ENCODE data around the gene RNASE8. TPM values are rescaled to one million over a fixed set of nuclear protein-coding genes. Genes with fewer than 3 reads are reported as not detected.

RNASE8 gene
- total RNA-seq, 1 donor from 2014 or later: not detected

GRCh38 chr14:21099596-21099985 is 42.0 kb downstream of the RNASE8 start:
- intact Hi-C loops (cut with micrococcal nuclease): no loop called here
- Mint-ChIP-seq H3K27me3 (peaks cover 19% of the 10 kb centered on the region), H3K36me3 (ENCODE audit: low read depth) (no peaks in the 10 kb centered on the region), H3K4me1 (peaks cover 29% of the 10 kb centered on the region), H3K4me3 (peak overlapping the region; percentile 84), H3K9me3 (no peaks in the 10 kb centered on the region), H3K27ac (no peak overlapping the region)
- DNase-seq: no peak

DNA sequence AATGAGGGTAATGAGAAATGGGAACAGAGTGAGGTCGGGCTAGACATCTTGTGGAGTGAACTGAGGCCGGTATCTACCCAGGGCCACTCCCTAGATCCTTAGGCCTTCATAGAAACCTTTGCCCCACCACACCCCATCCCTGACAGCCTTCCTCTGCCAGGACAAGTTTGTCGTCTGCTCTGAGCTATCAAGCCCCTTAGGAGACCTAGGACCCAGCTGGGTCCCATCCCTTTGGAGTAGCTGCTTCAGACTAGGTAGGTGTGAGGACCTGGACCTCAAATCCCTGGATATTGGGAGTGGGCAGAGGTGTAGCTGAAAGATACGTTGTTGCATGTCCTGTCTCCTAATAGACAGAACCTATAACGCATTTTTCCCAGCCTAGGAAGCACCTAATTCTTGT is 43.3 kb downstream of the RNASE8 start, which contains the start of gene TMEM253:
TSS of gene TMEM253 (plus strand) at position 136 of the 400 bp plus-strand sequence. CDS start 278 bp downstream, outside the sequence.
- DNase-seq: no peak
- Mint-ChIP-seq H3K9me3 (no peaks in the 10 kb centered on the region), H3K4me1 (peaks cover 33% of the 10 kb centered on the region), H3K27me3 (peaks cover 17% of the 10 kb centered on the region), H3K36me3 (ENCODE audit: low read depth) (no peaks in the 10 kb centered on the region), H3K4me3 (peak within 1 kb of the TSS; percentile 93), H3K27ac (peak within 1 kb of the TSS; percentile 82)
- intact Hi-C loops (cut with micrococcal nuclease): loop anchor here (5.0 to 10.0 kb wide), 5 partner anchors 354 to 759 kb away; partner anchors contain the start of genes CHD8, PARP2 and RNASE4

DNA sequence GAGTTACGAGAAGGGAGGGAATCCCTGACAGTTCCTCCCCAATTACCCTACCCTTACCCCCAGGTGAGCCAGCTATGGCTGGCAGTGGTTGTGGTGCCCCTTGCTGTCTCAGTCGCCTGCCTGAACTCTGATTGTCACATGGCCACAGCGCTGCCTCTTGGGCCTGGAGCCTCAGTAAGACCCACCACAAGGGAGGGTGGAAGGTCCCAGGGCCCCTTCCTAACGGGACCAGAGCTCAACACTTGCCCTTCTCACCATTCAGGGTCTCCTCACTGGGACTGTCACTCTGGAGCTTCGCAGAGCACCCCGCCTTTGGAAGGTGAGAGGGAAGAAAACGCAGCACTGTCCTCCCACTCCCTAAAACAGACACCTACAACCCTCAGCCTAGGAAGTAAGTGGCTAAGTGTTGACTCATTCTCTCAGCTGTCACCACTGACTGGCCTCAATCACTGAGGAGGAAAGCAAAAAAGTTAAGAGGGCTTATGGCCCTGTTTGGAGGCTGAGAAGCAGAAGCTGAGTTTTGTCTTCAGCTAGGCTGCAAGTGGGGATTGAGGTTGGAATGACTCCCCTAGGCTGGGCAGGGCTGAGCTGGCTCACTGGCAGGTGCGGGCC is 44.3 kb downstream of the RNASE8 start:
- Mint-ChIP-seq H3K36me3 (ENCODE audit: low read depth) (no peaks in the 10 kb centered on the region), H3K27ac (peak overlapping the region; percentile 82), H3K4me1 (peaks cover 37% of the 10 kb centered on the region), H3K4me3 (peak overlapping the region; percentile 93), H3K27me3 (peaks cover 15% of the 10 kb centered on the region), H3K9me3 (no peaks in the 10 kb centered on the region)
- DNase-seq: peak; percentile 63
- intact Hi-C loops (cut with micrococcal nuclease): loop anchor here (2.0 to 10.0 kb wide), 6 partner anchors 167 to 760 kb away; partner anchors contain the start of genes CHD8, HNRNPC, PARP2 and RNASE4

DNA sequence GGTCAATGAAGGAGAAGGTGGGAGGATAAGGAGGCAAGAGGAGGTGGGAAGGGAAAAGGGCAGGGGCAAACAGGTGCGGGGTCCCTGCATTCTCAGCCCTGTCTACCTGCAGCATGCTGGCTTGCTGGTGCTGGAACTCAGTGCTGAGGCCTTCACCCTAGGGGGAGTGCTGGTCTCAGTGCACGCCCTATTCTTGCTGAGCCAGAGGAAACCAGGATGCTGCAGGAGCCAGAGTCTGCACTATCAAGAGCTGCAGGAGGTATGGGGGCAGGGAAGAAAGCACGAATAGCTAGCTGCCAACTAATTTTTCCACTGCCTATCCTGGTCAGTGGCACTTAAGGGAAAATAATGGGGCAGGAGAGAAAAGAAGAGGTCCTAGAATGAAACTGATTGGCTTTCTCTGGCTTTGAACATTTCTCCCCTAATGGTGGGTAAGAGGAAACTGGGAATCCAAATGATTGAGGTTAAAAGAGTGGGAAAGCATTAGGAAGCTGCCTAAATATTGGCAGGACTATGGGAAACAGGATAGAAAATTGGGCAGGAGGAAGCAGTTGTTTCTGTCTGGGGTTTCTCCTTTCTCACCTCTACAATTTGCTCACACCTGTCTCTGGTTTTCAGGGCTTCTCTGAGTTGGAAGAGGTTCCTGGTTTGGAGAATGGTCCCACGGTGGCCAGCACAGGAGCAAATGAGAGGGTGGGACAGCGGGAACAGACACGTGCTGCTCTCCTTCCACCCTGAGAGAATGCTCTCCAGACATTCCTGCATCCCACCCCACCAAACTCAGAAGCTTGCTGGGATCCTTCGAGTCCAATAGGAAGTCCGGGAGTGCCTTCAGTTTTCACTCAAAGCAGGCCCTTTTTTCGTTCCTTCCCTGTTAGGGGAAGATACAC is 45.1 kb downstream of the RNASE8 start:
- H3K36me3 Mint-ChIP-seq (ENCODE audit: low read depth): no peaks in the 10 kb centered on the region
- no peaks in the 10 kb centered on the region for H3K9me3 Mint-ChIP-seq
- H3K27ac Mint-ChIP-seq: peak overlapping the region; percentile 94
- H3K27me3 Mint-ChIP-seq: peaks cover 11% of the 10 kb centered on the region
- no peak for DNase-seq
- intact Hi-C loops (cut with micrococcal nuclease): loop anchor here (1.0 to 10.0 kb wide), 7 partner anchors 112 to 760 kb away; partner anchors contain the start of genes CHD8, HNRNPC, PARP2 and RNASE4
- H3K4me3 Mint-ChIP-seq: peak overlapping the region; percentile 93
- peaks cover 36% of the 10 kb centered on the region for H3K4me1 Mint-ChIP-seq

GRCh38 chr14:21103411-21103709 is 45.7 kb downstream of the RNASE8 start:
- intact Hi-C loops (cut with micrococcal nuclease): loop anchor here (1.0 to 10.0 kb wide), 7 partner anchors 113 to 761 kb away; partner anchors contain the start of genes CHD8, HNRNPC, PARP2 and RNASE4
- H3K4me1 Mint-ChIP-seq: peaks cover 36% of the 10 kb centered on the region
- H3K9me3 Mint-ChIP-seq: no peaks in the 10 kb centered on the region
- H3K27ac Mint-ChIP-seq: peak overlapping the region; percentile 94
- peaks cover 11% of the 10 kb centered on the region for H3K27me3 Mint-ChIP-seq
- H3K36me3 Mint-ChIP-seq (ENCODE audit: low read depth): no peaks in the 10 kb centered on the region
- peak overlapping the region; percentile 93 for H3K4me3 Mint-ChIP-seq
- no peak for DNase-seq

DNA sequence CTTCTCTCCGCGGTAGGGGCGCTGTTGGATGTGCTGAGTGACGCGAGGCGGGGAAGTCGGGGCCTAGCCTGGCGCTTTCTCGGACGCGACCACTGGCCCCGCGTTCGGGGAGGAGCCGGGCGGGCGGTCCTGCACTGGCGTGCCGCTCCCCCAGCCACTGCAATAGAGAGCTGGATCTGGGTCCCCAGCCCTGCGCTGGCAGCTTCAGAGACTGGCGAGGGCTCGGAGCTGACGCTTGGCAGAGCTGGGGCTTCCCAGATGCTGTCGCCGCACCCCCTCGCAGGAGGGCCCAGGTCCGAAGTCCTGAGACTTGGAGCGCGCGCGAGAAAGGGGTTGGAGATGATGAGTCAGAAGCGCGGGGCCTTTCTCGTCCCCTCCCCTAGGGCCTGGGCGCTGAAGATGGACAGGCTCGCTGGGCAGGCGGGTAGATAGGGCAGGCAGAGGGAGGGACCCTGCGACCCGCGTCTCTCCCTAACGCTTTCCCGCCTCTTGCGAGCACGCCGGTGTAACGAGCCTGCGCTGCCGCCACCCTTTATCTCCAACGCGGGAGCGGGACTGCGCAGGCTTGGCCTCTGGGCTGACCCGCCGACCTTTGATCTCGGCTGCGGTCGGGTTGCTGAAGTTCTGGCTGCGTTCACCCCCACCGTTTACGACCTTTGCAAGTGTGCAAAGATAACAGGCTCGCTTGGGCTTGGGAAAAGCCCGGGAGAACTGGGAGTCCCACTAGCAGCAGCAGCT is 46.3 kb downstream of the RNASE8 start:
- peak overlapping the region; percentile 94 for H3K27ac Mint-ChIP-seq
- H3K27me3 Mint-ChIP-seq: peaks cover 9% of the 10 kb centered on the region
- intact Hi-C loops (cut with micrococcal nuclease): loop anchor here (1.0 to 10.0 kb wide), 10 partner anchors 12 to 762 kb away; partner anchors contain the start of genes CHD8, HNRNPC, PARP2 and RNASE4
- no peaks in the 10 kb centered on the region for H3K36me3 Mint-ChIP-seq (ENCODE audit: low read depth)
- peak; percentile 98 for DNase-seq
- peak overlapping the region; percentile 93 for H3K4me3 Mint-ChIP-seq
- H3K9me3 Mint-ChIP-seq: no peaks in the 10 kb centered on the region
- peaks cover 35% of the 10 kb centered on the region for H3K4me1 Mint-ChIP-seq

- intact Hi-C loops (cut with micrococcal nuclease): loop anchor here (1.0 to 10.0 kb wide), 8 partner anchors 12 to 762 kb away; partner anchors contain the start of genes CHD8, PARP2 and RNASE4
These were observed 46.9 kb downstream of the RNASE8 start for GRCh38 chr14:21104448-21105060.

GRCh38 chr14:21105095-21105494 is 47.5 kb downstream of the RNASE8 start:
- no peaks in the 10 kb centered on the region for H3K9me3 Mint-ChIP-seq
- peak; percentile 62 for DNase-seq
- H3K27me3 Mint-ChIP-seq: no peaks in the 10 kb centered on the region
- no peak overlapping the region for H3K27ac Mint-ChIP-seq
- intact Hi-C loops (cut with micrococcal nuclease): loop anchor here (10.0 kb wide), 2 partner anchors 350 to 450 kb away; partner anchors contain the start of gene CHD8
- peaks cover 30% of the 10 kb centered on the region for H3K4me1 Mint-ChIP-seq
- no peaks in the 10 kb centered on the region for H3K36me3 Mint-ChIP-seq (ENCODE audit: low read depth)
- H3K4me3 Mint-ChIP-seq: peak overlapping the region; percentile 93

More at GRCh38 chr14:21104448-21105060, 46.9 kb downstream of the RNASE8 start:
- DNase-seq: peak; percentile 90
- Mint-ChIP-seq H3K4me3 (peak overlapping the region; percentile 93), H3K4me1 (peaks cover 30% of the 10 kb centered on the region), H3K9me3 (no peaks in the 10 kb centered on the region), H3K27me3 (peaks cover 3% of the 10 kb centered on the region), H3K36me3 (ENCODE audit: low read depth) (no peaks in the 10 kb centered on the region), H3K27ac (peak overlapping the region; percentile 94)

DNA sequence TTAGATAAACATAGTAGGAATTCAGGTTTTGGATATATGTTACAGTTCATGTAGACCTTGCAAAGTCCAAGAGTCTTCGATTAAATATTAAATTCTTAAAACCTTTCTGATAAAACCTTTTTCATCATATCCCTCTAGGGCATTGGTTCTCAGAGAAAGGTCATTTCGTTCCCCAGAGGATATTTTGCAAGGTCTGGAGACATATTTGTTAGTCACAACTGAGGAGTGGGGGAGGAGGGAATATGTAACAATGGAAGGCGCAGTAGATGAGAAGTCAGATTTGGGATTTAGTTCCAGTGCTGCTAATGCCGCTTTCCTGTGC is 48.5 kb downstream of the RNASE8 start:
- peaks cover 30% of the 10 kb centered on the region for H3K4me1 Mint-ChIP-seq
- no peaks in the 10 kb centered on the region for H3K9me3 Mint-ChIP-seq
- intact Hi-C loops (cut with micrococcal nuclease): loop anchor here (10.0 kb wide), 2 partner anchors 349 to 449 kb away; partner anchors contain the start of gene CHD8
- H3K27me3 Mint-ChIP-seq: no peaks in the 10 kb centered on the region
- H3K4me3 Mint-ChIP-seq: no peak overlapping the region
- H3K27ac Mint-ChIP-seq: no peak overlapping the region
- no peak for DNase-seq
- H3K36me3 Mint-ChIP-seq (ENCODE audit: low read depth): no peaks in the 10 kb centered on the region

DNA sequence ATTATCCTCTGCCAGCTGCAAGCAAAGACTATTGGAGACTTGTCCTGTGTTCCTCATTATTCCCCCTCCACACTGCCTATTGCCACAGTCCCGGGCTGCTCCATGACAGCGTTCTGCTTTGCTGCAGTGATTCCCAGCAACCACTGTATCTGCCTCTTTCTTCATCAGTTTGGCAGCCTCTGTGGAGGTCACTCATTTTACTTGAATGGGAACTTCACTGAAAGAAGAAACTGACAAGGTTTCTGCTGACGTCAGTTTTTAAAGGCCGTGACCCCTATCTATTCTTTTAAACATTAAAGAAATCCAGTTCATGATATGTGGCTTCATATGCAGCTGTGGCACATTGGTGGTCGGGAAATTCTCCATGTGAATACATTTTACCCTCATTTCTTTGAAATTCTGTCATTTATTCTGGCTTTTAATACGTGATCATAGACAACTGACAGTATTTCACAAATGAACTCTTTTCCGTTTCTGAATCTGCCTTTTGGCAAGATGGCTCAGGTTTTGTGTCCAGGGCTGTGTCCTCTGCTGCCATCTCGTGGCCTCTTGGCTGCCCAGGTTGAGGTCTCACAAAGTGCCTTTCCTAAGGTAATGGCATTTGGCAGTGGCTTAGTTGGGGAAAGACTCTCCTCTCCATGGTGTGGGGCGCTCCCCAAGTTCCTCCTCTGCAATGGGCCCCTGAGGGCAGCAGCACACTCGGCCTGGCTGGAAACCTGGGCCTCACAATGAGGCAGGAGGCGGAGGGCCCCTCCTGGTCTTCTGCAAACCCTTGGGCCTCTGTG is 49.1 kb downstream of the RNASE8 start:
- H3K9me3 Mint-ChIP-seq: no peaks in the 10 kb centered on the region
- H3K36me3 Mint-ChIP-seq (ENCODE audit: low read depth): no peaks in the 10 kb centered on the region
- no peaks in the 10 kb centered on the region for H3K27me3 Mint-ChIP-seq
- H3K27ac Mint-ChIP-seq: no peak overlapping the region
- peaks cover 29% of the 10 kb centered on the region for H3K4me1 Mint-ChIP-seq
- no peak overlapping the region for H3K4me3 Mint-ChIP-seq
- DNase-seq: peak; percentile 94
- intact Hi-C loops (cut with micrococcal nuclease): loop anchor here (10.0 kb wide), 2 partner anchors 348 to 448 kb away; partner anchors contain the start of gene CHD8

GRCh38 chr14:21107283-21107800 is 49.7 kb downstream of the RNASE8 start:
- no peaks in the 10 kb centered on the region for H3K9me3 Mint-ChIP-seq
- H3K4me1 Mint-ChIP-seq: peaks cover 22% of the 10 kb centered on the region
- H3K36me3 Mint-ChIP-seq (ENCODE audit: low read depth): no peaks in the 10 kb centered on the region
- no peaks in the 10 kb centered on the region for H3K27me3 Mint-ChIP-seq
- no peak overlapping the region for H3K4me3 Mint-ChIP-seq
- H3K27ac Mint-ChIP-seq: no peak overlapping the region
- intact Hi-C loops (cut with micrococcal nuclease): loop anchor here (10.0 kb wide), 2 partner anchors 347 to 447 kb away; partner anchors contain the start of gene CHD8
- DNase-seq: no peak

Measured in activated CD4-positive, alpha-beta T cell treated with anti-CD3 and anti-CD28 coated beads, Interleukin-2, amount 10 ng/mL, durations not matched to agents 24 days and 14 days (primary cell).